Kasumi-1 (cell line): ENCODE measurements around the gene ARRB1.
"Not testable (repeated sequence)": the region's sequence is repeated elsewhere in the genome, so short reads cannot be mapped to it uniquely, and the experiment has no call there.

Experiments used
- DNase-seq, 2 experiments: peaks; one replicate each; lab custom pipeline; 2025; lab: John Stamatoyannopoulos, UW

Gene ARRB1

GRCh38 chr11:75274716-75275115 lies 76.7 kb downstream of the ARRB1 start:
- not testable (repeated sequence) for DNase-seq

GRCh38 chr11:75273411-75274391 lies 77.8 kb downstream of the ARRB1 start:
- no peak for DNase-seq

DNA sequence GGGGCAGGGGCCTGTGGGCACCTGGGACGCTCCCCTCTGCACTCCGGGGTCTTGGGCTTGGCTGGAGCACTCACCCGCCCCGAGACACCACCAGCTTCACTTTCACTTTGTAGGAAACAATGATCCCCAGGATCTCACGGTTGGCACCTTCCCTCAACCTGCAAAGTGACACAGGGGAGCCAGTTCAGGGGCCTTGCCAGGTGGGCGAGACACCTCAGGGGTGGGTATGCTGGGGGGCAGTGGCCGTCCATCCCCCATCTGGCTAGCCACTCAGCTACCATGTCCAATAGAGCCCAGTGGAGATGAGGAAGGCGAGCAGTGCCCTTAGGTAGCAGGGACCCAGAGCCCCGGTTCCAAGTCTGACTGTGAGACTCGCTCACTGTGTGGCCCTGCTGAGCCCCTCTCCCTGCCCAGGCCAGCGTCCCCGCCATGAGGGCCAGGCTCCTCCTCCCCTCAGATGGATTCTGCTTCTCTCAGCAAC lies 78.6 kb downstream of the ARRB1 start:
- no peak for DNase-seq

DNA sequence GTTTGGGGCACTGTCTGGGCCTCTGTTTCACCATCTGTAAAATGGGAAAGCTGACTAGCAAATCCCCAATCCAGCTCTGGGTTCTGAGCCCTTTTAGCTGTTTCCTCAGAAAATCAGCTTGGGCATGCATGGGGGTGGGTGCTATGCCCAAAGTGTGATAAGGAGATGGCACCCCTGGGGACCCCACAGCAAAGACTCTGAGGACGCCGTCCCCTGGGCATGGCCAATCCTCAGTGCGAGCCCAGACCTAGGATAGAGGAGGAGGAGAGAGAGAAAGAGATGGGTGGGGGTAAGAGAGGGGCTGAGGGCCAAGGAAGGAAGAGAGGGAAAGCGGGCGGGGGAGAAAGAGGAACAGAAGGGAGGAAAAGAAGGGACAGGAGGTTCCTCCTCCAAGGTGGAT lies 79.1 kb downstream of the ARRB1 start:
- no peak for DNase-seq

DNA sequence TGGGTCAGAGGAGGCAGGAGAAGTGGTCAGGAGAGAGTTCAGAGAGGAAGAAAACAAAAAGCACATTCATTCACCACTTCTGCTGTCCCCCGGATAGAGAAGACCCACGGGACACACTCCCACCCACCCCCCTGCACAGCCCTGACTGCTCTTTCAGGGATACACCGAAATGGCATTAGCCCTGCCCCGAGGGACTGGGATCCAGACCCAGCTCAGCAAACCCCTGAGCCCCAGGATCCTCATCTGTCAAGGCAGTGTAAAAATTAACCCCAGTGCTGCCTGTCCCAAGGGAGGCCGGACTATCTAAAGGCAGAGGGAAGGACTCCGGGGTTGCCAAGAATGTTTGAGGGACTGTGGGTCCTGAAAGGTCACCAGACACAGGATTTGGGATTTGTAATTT lies 79.7 kb downstream of the ARRB1 start:
- no peak for DNase-seq

DNA sequence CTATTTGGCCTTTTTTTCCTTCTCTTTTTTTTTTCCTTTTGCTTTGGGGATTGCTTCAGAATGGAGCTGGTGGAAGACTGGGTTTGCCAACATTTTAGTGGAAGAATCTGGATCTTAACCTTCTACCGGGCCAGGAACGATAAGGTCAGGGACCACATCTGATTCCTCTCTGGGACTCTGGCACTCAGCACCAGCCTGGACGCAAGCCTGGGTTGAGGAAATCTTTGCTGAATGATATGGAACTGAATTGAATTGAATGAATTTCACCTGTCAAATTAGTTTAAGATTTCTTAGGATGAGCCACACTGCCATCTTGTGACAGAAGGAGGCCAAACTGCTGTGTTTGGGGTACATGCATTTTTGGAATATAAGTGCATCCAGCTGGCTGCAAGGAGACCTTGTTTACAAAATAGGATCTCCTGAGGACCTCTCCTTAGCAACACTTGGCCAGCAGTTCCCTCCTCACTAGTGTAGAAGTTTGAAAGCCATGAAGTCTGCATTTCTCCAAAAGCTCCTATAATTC lies 80.5 kb downstream of the ARRB1 start:
- peak; percentile 20 to 31 for DNase-seq

GRCh38 chr11:75269896-75270295 lies 81.6 kb downstream of the ARRB1 start:
- DNase-seq = no peak

DNA sequence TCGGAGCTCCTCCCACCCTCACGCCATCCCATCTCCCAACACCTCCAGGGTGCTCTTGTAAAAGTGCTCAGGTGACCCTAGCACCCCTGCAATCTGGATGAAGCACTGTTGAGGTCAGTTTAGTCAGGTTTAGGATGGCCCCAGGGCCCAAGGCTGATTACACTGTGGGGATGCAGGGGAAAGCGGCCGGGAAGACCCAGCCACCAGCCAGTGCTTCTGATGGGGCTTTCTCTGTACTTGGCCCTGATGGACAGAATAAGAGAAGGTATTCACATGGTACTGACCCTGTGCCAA lies 82.1 kb downstream of the ARRB1 start:
- DNase-seq = no peak

DNA sequence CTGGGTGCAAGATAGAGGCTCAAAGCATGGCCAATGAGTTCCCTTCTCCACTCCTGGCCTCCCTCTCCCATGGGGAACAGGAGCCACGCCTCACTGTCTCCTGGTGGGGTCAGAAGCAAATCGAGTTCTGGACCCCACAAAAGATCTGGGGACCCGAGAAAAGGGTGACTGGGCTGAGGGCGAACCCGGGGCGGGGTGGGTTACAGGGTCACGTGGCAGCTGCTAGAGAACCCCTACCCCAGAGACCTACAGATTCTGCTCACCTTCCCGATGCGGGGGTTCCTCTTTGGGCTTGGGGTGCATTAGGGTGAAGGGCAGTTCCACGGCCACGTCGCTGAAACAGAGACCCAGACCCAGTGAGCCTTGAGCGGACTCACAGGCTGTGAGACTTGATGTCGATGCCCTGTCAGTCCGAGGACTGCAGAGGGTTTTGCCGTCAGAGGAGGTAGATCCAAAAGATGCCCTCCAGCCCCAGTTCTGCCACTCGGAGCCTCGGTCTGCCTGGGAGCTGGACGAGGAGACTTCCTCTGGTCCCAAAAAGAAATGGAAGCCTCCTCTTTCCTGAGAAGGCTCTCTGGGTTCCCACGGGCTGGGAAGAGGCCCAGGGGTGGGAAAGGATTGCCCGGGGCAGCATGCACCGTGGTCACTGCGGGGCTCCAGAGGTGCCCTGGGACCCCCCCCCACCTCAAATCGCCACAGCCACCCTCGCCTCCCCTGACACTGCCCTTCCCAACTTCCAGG lies 82.7 kb downstream of the ARRB1 start:
- DNase-seq = no peak

- DNase-seq = no peak
Observed at GRCh38 chr11:75267171-75267970, 84.1 kb downstream of the ARRB1 start.

- DNase-seq = no peak
Observed at GRCh38 chr11:75265851-75266531, 85.5 kb downstream of the ARRB1 start.

GRCh38 chr11:75264971-75265370 lies 86.5 kb downstream of the ARRB1 start:
- DNase-seq = no peak

GRCh38 chr11:75264356-75264755 lies 87.1 kb downstream of the ARRB1 start:
- no peak for DNase-seq

DNA sequence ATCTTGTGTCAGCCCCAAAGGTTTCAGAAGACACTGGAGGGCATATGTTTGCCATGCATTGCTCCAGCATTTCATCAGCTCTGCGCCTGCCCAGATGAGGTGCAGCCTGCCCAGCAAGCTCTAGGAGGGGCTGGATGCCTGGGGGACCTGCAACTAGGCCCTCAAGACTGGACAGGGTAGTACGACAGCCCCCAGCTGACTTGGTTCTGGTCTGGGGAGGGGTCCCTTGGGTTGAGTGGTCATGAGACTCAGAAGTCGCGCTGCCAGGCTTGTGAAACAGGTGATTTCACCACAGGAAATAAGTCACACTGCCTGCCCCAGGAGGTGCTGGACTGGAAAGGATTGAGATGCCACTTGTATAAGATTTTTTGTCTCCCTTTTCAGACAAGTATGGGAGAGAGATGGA lies 87.5 kb downstream of the ARRB1 start:
- DNase-seq = no peak

DNA sequence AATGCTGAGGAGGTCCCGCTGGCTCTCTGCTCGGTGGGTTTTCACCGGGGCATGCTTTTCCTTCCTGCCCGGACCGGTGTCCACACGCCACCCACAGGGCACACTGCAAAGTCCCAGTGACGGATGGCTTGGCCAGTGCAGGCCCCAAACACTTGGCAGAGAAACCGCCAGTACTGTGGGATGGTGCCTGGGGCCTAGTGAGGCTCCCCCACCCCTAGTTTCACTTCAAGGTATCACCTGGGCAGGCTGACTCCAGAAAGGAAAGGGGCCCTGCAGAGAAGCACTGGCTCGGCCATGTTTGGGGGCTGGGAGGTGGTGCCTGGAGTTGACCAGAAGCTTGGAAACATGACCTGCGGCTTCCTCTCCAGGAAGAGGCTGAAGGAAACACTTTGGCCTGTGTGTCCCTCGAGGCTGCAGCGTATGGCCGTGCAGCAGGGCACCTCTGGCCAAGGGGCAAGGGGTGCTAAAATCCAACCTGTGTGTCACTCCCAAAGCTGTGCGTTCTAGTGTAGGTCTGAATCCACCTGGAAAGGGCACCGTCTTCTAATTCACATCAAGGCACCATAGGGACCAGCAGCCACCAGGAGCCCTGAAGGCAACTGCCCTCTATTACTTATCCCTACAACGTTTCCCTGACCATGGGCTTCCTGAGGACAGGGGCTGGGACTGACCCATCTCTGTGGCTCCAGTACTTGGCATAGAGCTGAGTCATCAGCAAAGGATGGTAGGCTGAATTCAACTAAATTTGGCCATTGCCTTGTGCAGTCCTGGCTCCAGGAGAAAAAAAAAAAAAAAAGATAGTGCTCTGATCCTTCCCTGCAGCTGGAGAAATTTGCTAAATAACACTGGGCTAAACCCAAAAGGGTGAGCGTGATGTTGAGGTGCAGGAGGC lies 88.3 kb downstream of the ARRB1 start:
- DNase-seq = no peak

- no peak for DNase-seq
Observed at GRCh38 chr11:75262436-75262835, 89.0 kb downstream of the ARRB1 start.

GRCh38 chr11:75261902-75262361 lies 89.5 kb downstream of the ARRB1 start:
- no peak for DNase-seq

GRCh38 chr11:75260396-75261170 lies 90.9 kb downstream of the ARRB1 start:
- DNase-seq = no peak

- no peak for DNase-seq
Observed at GRCh38 chr11:75254326-75254725, 97.1 kb downstream of the ARRB1 start.

- DNase-seq = no peak
Observed at GRCh38 chr11:75249704-75250103, 101.8 kb downstream of the ARRB1 start.
